HG03108 (cell line): Measurements from ENCODE around the gene WTAP.
"Not testable (repeated sequence)": the region's sequence is repeated elsewhere in the genome, so short reads cannot be mapped to it uniquely, and the experiment has no call there.

Source experiments
- ATAC-seq: cut with Tn5 transposase; IDR thresholded peaks from one replicate; pipeline ENCODE4 v1.9.1; 2021; ENCODE audit warnings: moderate library complexity; ENCODE audit not compliant: unreplicated experiment

The WTAP gene

DNA sequence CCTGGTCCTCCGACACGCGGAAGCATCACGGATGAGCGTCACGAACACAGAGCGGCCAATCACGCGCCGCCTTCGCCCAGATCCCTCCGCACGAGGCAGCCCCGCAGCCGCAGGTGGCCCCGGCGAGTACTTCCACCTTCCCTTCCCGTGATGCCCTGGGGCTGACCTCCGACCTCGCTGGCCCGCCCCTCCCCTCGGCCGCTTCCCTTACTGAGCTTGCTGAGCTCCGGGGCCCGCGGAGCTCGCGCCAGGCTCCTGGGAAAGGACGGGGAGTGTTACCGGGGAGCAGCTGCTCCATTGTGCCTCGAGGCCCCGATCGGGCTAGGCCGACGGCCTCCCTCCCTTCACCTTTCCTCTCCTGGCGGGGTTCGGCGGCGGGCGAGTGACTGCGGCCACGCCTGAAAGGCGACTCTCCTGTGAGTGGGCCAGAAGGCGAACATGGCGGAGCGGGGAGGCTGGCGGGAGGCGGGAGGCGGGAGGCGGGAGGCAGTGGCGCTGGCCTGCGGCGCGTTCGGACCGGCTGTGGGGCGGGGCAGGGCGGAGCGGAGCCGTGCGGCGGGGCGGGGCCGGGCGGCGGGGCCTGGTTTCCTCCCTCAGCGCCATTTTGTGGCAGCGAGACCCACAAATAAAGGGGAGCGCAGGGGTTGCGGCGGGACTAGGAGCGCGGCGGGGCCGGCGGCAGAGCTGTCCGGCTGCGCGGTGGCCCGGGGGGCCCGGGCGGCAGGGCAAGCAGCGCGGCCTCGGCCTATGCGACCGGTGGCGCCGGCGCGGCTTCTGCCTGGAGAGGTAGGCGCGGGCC, at the start of gene WTAP:
Gene WTAP, plus strand, starts transcription at position 589 of the 799 bp plus-strand sequence. CDS start 8,760 bp downstream, outside the sequence.
- peak; percentile 72 for ATAC-seq

GRCh38 chr6:159677506-159678165, 49.7 kb upstream of the WTAP start:
- no peak for ATAC-seq

GRCh38 chr6:159678574-159678973, 48.7 kb upstream of the WTAP start:
- ATAC-seq: no peak

- no peak for ATAC-seq
Measured at GRCh38 chr6:159679091-159680077, 47.9 kb upstream of the WTAP start.

GRCh38 chr6:159680104-159680503, 47.2 kb upstream of the WTAP start:
- no peak for ATAC-seq

DNA sequence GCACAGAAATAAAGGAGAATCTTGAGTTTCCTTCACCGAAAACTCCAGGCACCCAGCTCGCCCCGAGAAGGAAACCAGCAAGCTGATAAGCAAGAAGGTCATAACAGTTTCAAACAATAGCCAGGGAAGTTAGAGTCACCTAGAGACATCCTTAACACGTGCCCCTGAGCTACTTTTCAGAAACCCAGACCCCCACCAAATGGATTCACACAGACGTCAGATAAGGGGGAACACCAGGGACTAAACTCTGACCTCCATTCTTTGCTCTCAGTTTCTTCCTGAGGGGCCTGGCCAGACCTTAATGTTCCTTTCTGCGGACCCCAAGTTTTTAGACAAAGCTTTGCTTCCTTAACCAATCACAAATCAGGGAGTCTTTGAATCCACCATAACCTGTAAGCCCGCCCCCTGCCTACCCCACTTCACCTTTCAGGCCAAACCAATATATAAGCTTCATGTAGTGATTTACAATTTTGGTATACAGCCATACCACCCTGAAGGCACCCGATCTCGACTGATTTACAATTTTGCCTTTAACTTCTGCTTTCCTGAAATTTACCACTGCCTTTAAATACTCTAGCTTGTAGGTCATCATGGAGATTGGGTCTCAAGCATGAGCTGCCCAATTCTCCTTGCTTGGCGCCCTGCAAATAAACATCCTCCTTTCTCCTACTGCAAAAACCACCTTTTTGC, 46.0 kb upstream of the WTAP start:
- no peak for ATAC-seq

GRCh38 chr6:159682295-159682694, 45.0 kb upstream of the WTAP start:
- no peak for ATAC-seq

DNA sequence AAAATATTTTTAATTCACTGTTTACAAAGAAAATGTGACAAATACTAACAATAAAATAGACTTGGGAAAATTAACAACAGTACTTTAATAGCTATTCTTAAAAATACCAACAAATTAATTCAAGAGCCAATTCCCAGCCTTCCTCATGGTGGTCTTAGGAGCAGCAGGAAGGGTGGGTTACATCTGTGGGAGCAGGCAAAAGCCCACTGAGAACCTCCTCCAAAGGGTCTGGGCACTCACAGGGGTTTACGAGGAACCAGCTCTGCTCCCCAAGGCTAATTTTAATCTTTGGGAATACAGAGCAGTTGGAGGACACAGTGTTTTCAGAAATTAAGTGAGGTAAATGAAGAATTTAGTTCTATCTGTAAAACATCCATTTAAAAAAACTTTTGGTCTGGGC, 44.5 kb upstream of the WTAP start:
- ATAC-seq: no peak

DNA sequence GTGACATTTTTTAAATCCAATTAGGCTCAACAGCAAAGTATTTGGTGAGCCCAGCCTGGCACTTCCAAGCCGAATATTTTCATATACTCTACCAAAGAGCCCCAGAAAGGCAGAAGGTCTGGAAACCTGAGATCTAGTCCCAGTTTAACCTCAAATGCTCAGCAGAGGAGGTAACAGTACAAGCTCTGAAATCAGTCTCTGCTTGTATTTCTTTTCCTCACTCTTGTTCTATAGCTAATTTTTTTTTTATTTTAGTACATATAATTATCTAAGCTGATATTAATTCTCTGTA, 43.3 kb upstream of the WTAP start:
- ATAC-seq: no peak

DNA sequence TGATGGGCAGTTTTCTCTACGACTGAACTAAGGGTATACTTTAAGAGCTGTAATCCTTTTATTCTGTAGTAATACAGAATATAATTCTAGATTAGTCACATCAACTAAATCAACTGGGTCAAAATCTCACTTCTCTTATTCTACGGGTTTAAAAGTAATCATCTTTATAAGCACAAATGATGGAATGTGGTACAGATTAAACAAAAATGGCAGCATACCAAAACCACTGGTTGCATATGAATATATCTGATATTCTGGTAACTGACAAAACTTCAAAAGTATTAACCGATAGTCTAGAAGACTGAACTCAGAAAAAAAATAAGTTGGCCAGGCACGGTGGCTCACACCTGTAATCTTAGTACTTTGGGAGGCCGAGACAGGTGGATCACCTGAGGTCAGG, 41.3 kb upstream of the WTAP start:
- no peak for ATAC-seq

- no peak for ATAC-seq
Measured at GRCh38 chr6:159686703-159687102, 40.6 kb upstream of the WTAP start.

GRCh38 chr6:159687341-159687740, 40.0 kb upstream of the WTAP start:
- no peak for ATAC-seq

- ATAC-seq: no peak
Measured at GRCh38 chr6:159688266-159688905, 38.9 kb upstream of the WTAP start.

DNA sequence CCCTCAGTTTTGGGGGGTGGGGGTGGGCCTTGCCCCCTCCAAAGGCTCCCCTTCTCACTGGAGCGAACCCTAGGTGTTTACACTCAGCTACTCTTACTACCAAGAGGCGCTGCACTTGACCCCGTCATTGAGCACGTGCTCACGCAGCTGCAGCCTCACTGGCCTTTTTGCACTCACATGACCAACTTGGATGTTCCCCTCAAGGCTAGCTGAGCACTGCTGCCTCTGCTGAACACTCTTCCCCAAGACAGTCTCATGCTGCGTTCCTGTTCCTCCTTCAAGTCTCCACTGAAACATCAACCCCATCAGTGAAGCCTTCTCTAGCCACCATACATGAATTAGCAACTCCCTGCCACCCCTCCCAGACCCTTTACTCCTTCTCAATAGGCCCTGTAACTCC, 38.3 kb upstream of the WTAP start:
- no peak for ATAC-seq

GRCh38 chr6:159690135-159690534, 37.2 kb upstream of the WTAP start:
- ATAC-seq: not testable (repeated sequence)

GRCh38 chr6:159691133-159691962, 36.0 kb upstream of the WTAP start:
- ATAC-seq: no peak

DNA sequence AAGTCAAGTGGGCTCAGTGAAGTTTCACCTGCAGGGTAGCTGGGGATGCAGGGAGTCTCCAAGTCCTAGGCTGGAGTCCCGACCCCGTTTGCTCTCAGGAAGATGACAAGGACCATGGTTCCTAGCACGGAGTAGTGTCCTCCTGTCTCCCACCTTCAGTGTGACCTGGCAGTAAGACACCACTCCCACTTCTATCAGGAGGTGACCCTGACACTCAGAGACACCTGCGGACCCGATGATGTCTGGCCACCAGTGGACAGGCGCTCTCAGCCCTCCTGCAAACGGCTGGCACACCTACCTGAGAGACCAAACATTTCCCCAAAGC, 35.4 kb upstream of the WTAP start:
- no peak for ATAC-seq

DNA sequence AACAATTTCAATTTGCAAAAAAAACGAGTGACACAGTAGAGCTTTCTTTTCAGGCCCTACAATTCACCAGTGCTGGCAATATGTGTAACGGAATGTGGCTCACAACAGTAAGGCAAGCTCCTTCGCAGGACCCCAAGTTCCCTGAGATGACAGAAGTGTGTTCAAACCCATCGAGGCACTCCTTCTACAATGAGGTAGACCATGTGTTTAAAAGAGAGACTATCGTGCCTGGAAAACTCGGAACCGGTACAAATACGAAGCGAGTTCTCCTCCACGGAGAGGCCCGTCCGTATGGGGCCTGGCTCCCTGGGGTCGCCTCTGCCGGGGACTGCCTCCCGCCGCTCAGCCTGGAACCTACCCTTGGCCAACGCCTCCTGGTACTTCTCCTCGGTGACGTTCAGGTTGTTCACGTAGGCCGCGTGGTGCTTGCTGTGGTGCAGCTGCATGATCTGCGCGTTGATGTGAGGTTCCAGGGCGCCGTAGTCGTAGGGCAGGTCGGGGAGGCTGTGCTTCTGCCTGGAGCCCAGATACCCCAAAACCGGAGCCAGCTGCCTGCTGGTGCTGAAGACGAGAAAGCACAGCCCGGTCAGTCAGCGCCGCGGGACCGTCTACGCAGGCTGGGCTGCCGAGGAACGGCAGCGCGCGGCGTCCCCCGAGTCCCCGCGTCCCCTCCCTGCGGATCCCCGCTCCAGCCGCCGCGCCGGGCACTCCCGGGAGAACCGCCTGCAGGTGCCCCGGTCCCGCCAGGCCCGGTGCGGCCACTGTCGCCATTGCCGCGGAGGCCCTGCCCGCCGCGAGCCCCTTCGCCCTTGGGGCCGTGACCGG, 34.8 kb upstream of the WTAP start:
- peak; percentile 25 for ATAC-seq
